GM18907 (cell line): ENCODE data around the gene WDR81.
"Not testable (repeated sequence)": the region's sequence is repeated elsewhere in the genome, so short reads cannot be mapped to it uniquely, and the experiment has no call there.

Experiments
- ATAC-seq: cut with Tn5 transposase; IDR thresholded peaks from one replicate; pipeline ENCODE4 v1.9.1; 2021; ENCODE audit warnings: mild to moderate bottlenecking, moderate library complexity; ENCODE audit not compliant: unreplicated experiment

Gene WDR81

GRCh38 chr17:1730326-1731193, 6.1 kb downstream of the WDR81 start:
- ATAC-seq = no peak

- ATAC-seq = no peak
Measured at GRCh38 chr17:1731194-1731506, 6.6 kb downstream of the WDR81 start.

GRCh38 chr17:1732241-1732832, 7.8 kb downstream of the WDR81 start:
- no peak for ATAC-seq

- ATAC-seq = no peak
Measured at GRCh38 chr17:1732833-1733321, 8.4 kb downstream of the WDR81 start.

GRCh38 chr17:1733759-1734158, 9.3 kb downstream of the WDR81 start:
- no peak for ATAC-seq

GRCh38 chr17:1735418-1735817, 10.9 kb downstream of the WDR81 start:
- no peak for ATAC-seq

GRCh38 chr17:1735834-1736347, 11.4 kb downstream of the WDR81 start:
- ATAC-seq = no peak

- no peak for ATAC-seq
Measured at GRCh38 chr17:1736348-1737281, 12.1 kb downstream of the WDR81 start.

GRCh38 chr17:1737531-1738291, 13.2 kb downstream of the WDR81 start:
- no peak for ATAC-seq

- not testable (repeated sequence) for ATAC-seq
Measured at GRCh38 chr17:1741899-1742298, 17.4 kb downstream of the WDR81 start.

- no peak for ATAC-seq
Measured at GRCh38 chr17:1742371-1743087, 18.0 kb downstream of the WDR81 start, which contains the start of gene SERPINF2. TSS of gene SERPINF2 (plus strand) at chr17:1742871. CDS start at chr17:1744996, 2,125 bp downstream.

GRCh38 chr17:1743088-1743439, 18.6 kb downstream of the WDR81 start:
- no peak for ATAC-seq

GRCh38 chr17:1744551-1745512, 20.3 kb downstream of the WDR81 start:
- ATAC-seq = no peak

GRCh38 chr17:1745513-1746020, 21.1 kb downstream of the WDR81 start:
- ATAC-seq = no peak

- no peak for ATAC-seq
Measured at GRCh38 chr17:1746975-1747543, 22.6 kb downstream of the WDR81 start.

- ATAC-seq = no peak
Measured at GRCh38 chr17:1750628-1751027, 26.1 kb downstream of the WDR81 start.

GRCh38 chr17:1752425-1753262, 28.1 kb downstream of the WDR81 start:
- no peak for ATAC-seq
